Adrenal gland (tissue), 12 donors: ENCODE results near the gene CCDC136. TPM values are rescaled to one million over a fixed set of nuclear protein-coding genes. Genes with fewer than 3 reads are reported as not detected.

Experiments
- DNase-seq, 7 donors: peaks; one replicate each; pipeline ENCODE4 v3.0.0-alpha.2; 2019 to 2020
- H3K27ac ChIP-seq, 5 donors: fragments of 200-600 bp; sonication (generic) in 4 of 5; 1 replicate in 3 of 5; 2 replicates in 2 of 5; pipeline versions ENCODE4 v1.5.1 to v1.8.0; 2016 to 2020; ENCODE audit warnings: mild to moderate bottlenecking in 1 of 5
- H3K27me3 ChIP-seq: fragments of 200-600 bp; 2 replicates; pipeline ENCODE4 v1.8.0; 2021
- H3K36me3 ChIP-seq, 2 donors: fragments of 200-600 bp; replicated peaks in 1 of 2; 1 replicate in 1 of 2; 2 replicates in 1 of 2; pipeline versions ENCODE4 v1.5.1 to v1.8.0; 2018 to 2022
- H3K4me1 ChIP-seq, 2 donors: fragments of 200-600 bp; replicated peaks in 1 of 2; 1 replicate in 1 of 2; 2 replicates in 1 of 2; pipeline versions ENCODE4 v1.5.1 to v1.8.0; 2018 to 2021
- H3K4me3 ChIP-seq, 4 donors: fragments of 200-600 bp; sonication (generic) in 3 of 4; one replicate each; pipeline ENCODE4 v1.5.1; 2016 to 2018
- H3K9me3 ChIP-seq, 3 donors: fragments of 200-600 bp; sonication (generic) in 1 of 3; replicated peaks in 1 of 3; 1 replicate in 2 of 3; 2 replicates in 1 of 3; pipeline versions ENCODE4 v1.5.1 to v1.8.0; 2016 to 2021
- POLR2A ChIP-seq, 2 donors: fragments of 450-650 bp; IDR thresholded peaks; one replicate each; pipeline ENCODE4 v1.6.1; 2017; ENCODE audit warnings: antibody characterized with exemption in 2 of 2, mild to moderate bottlenecking in 2 of 2, moderate library complexity in 1 of 2
- WGBS, 4 donors: extraction: QIAGEN DNeasy Blood & Tissue Kit in 2 of 4; methylation state at CpG; one replicate each; pipeline versions ENCODE4 v1.1.5 to v1.1.7; 2013 to 2017; 5-methylcytosine and 5-hydroxymethylcytosine counted together
- intact Hi-C, 2 donors: fragments of 100-400 bp; cut with DNase I; formaldehyde crosslinking; loops; one replicate each; pipeline versions ENCODE4 v1.14.1 to v1.15.0; 2022 to 2023
- polyA plus RNA-seq, 3 donors: library from polyadenylated mRNA; stranded (reverse); fragments of 200-250 nt in 2 of 3; fragments of 350-450 nt in 1 of 3; fragmentation: Illumina TruSeq in 1 of 3; extraction: RNeasy Lipid Tissue Mini Kit (QIAGEN cat#74804) in 1 of 3; gene quantifications; one replicate each; pipeline ENCODE4 v1.2.3, GENCODE V29; 2013 to 2014
- total RNA-seq, 9 donors: library from RNA; depleted of rRNA in 4 of 9; stranded (reverse); fragments of >200 nt in 4 of 9; fragments of 120-200 nt in 1 of 9; fragmentation: NEBNext Ultra II Directional in 1 of 9; extraction: Animal tissue kit (Norgen Biotek cat#: 25700) in 1 of 9; gene quantifications; one replicate each; pipeline versions ENCODE4 v1.1.0 to v1.2.4, GENCODE V29; 2013 to 2023
- TF ChIP-seq, protein P1 (sequence below), 6 experiments: fragments of 450-650 bp in 4 of 6; fragments of 200-600 bp in 2 of 6; sonication (generic) in 1 of 6; IDR thresholded peaks; 1 replicate in 5 of 6; 2 replicates in 1 of 6; pipeline versions ENCODE4 v1.5.1 to v1.8.0; 2016 to 2021; ENCODE audit warnings: antibody characterized with exemption in 6 of 6, mild to moderate bottlenecking in 2 of 6, moderate library complexity in 1 of 6
- donor health status: healthy with polysubstance abuse.
- donor health status: Bipolar disorder and iron deficiency.
- donor health status: DM: yes; HTN: yes; CAD: no.
- donor health status: DM: no; HTN: no; CAD: no.
- donor health status: DM: no; HTN: no; CAD: no.
- donor health status: DM: yes; HTN: yes; CAD: no.

Gene CCDC136
- total and polyA plus RNA-seq, 12 donors: 0.35 to 10.9 (median 4.0) TPM

DNA sequence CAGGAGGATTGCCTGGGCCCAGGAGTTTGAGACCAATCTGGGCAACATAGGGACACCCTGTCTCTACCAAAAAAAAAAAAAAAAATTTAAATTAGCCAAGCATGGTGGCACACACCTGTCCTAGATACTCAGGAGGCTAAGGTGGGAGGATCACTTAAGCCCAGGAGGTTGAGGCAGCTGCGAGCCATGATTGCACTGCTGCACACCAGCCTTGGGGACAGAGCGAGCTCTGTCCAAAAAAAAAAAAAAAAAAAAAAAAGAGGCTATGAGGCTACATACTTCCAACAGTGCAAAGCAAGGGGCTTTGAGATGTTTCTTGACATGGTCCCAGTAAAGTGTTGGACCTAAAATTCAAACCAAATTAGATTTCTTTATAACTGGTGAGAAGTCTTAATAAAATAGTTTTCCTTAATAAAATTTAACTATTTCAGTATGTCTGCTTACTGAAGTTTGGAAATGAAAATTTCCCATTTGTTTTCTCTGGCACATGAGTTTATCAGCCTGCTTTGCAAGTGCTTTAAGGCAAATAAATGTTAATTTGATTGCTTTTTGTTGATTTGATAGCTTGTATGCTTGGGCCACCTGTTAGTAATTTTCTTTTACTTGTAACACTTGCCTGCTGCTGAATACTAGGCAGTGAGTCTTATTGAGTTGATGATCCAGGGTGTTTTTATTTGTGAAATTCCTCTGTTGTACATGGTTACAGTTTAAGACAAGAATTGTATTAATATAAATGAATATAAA lies 36.5 kb upstream of the CCDC136 start:
- 90 to 94% (median 91%) methylated on average over 2 of the region's 2 CpGs for WGBS, 4 donors
- H3K9me3 ChIP-seq: no peaks in the 10 kb centered on the region
- H3K27ac ChIP-seq: no peak overlapping the region
- H3K27me3 ChIP-seq: no peaks in the 10 kb centered on the region
- peaks cover 0 to 67% of the 10 kb centered on the region in 2 donors for H3K36me3 ChIP-seq
- no peak for TF ChIP-seq POLR2A (IDR thresholded peaks at IDR 0.05)
- no peak for DNase-seq
- H3K4me3 ChIP-seq: no peak overlapping the region
- intact Hi-C loops: no loop called here
- peaks cover 0 to 19% of the 10 kb centered on the region in 2 donors for H3K4me1 ChIP-seq

DNA sequence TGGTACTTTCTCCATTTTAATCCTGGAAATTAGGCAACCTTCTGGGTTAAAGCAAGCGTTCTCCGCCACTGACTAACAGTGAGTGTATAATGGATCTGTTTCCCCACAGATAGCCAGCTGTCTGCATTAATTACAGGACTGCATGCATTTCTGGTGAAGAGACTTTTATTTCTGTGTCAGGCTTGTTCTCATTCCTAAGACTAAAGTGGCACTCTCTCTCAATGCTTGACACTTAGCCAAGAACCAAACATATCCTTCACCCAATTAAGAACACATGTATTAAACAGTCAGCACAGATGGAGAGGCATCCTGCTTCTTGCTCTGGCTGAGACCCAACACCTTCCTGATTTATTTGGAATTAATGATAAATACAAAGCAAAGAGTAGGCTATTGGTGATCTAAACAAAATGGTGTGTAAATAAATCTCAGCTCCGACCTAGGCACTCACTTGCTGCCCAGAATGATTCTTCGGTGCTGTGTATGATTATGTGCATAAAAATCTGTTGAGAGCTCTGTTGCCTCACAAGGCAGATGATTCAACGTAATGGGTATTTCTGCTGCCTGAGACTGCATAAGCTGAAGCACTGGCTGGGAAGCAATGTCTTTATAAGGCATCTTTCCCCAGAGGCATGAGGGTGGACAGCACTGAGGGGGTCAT lies 35.8 kb upstream of the CCDC136 start:
- no peak for DNase-seq
- TF ChIP-seq POLR2A (IDR thresholded peaks at IDR 0.05): no peak
- TF ChIP-seq, protein P1, sequence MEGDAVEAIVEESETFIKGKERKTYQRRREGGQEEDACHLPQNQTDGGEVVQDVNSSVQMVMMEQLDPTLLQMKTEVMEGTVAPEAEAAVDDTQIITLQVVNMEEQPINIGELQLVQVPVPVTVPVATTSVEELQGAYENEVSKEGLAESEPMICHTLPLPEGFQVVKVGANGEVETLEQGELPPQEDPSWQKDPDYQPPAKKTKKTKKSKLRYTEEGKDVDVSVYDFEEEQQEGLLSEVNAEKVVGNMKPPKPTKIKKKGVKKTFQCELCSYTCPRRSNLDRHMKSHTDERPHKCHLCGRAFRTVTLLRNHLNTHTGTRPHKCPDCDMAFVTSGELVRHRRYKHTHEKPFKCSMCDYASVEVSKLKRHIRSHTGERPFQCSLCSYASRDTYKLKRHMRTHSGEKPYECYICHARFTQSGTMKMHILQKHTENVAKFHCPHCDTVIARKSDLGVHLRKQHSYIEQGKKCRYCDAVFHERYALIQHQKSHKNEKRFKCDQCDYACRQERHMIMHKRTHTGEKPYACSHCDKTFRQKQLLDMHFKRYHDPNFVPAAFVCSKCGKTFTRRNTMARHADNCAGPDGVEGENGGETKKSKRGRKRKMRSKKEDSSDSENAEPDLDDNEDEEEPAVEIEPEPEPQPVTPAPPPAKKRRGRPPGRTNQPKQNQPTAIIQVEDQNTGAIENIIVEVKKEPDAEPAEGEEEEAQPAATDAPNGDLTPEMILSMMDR (IDR thresholded peaks at IDR 0.05): no peak
- H3K4me3 ChIP-seq: no peak overlapping the region
- peaks cover 0 to 19% of the 10 kb centered on the region in 2 donors for H3K4me1 ChIP-seq
- H3K9me3 ChIP-seq: no peaks in the 10 kb centered on the region
- no peak overlapping the region for H3K27ac ChIP-seq
- no peaks in the 10 kb centered on the region for H3K27me3 ChIP-seq
- 76 to 87% (median 85%) methylated on average over 5 of the region's 5 CpGs for WGBS, 4 donors
- H3K36me3 ChIP-seq: peaks cover 0 to 72% of the 10 kb centered on the region in 2 donors
- intact Hi-C loops: no loop called here

DNA sequence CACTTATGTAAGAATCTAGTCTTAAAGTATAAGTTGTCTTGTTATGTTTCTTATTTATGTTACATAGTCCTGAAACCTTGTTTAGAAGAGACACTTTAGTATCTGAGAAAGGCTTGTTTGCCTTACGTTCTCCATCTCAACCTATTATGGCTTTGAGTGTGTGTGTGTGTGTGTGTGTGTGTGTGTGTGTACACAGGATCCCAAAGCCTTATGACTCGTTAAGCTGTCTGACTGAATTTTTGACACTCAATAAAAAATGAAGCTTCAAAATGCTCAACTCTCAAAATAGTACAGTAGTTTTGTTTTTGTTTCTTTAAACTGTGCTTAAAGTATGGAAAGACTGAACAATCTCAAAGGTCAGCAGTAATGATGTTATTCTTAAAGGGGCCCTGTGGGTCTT lies 34.6 kb upstream of the CCDC136 start:
- H3K36me3 ChIP-seq: peaks cover 0 to 74% of the 10 kb centered on the region in 2 donors
- H3K4me3 ChIP-seq: no peak overlapping the region

DNA sequence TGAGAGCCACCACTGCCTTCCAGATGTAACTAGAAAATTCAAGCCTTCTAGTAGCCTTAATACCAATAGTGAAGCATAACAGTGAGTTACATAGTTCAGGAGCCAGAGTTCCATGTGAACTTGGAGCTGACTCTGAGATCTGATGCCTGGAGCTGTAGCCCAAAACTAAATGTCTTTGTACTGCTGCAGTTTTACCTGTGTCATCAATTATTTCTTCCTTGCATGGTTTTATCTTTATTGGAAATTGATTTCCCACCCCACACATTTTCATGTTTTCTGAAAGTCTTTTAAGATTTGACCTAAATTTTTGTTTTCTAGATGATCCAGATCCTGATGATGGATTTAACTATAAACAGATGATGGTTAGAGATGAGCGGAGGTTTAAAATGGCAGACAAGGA lies 33.2 kb upstream of the CCDC136 start:
- Histone ChIP-seq H3K4me1 (peaks cover 0 to 19% of the 10 kb centered on the region in 2 donors), H3K27ac (no peak overlapping the region), H3K36me3 (peaks cover 0 to 73% of the 10 kb centered on the region in 2 donors), H3K9me3 (no peaks in the 10 kb centered on the region), H3K27me3 (no peaks in the 10 kb centered on the region), H3K4me3 (no peak overlapping the region)
- 93 to 100% (median 98%) methylated on average over 1 of the region's 1 CpG for WGBS, 4 donors
- TF ChIP-seq, protein P1 (IDR thresholded peaks at IDR 0.05): no peak
- TF ChIP-seq POLR2A (IDR thresholded peaks at IDR 0.05): no peak
- intact Hi-C loops: no loop called here
- no peak for DNase-seq

More for the DNA sequence above, 34.6 kb upstream of the CCDC136 start:
- Histone ChIP-seq H3K4me1 (peaks cover 0 to 19% of the 10 kb centered on the region in 2 donors), H3K9me3 (no peaks in the 10 kb centered on the region), H3K27ac (no peak overlapping the region), H3K27me3 (no peaks in the 10 kb centered on the region)
- TF ChIP-seq, protein P1 (IDR thresholded peaks at IDR 0.05): no peak
- TF ChIP-seq POLR2A (IDR thresholded peaks at IDR 0.05): no peak
- no peak for DNase-seq
- WGBS, 4 donors: 66 to 73% (median 69%) methylated on average over 2 of the region's 2 CpGs
- intact Hi-C loops: no loop called here
